Measurements from ENCODE around the gene TSPAN9.

DNA sequence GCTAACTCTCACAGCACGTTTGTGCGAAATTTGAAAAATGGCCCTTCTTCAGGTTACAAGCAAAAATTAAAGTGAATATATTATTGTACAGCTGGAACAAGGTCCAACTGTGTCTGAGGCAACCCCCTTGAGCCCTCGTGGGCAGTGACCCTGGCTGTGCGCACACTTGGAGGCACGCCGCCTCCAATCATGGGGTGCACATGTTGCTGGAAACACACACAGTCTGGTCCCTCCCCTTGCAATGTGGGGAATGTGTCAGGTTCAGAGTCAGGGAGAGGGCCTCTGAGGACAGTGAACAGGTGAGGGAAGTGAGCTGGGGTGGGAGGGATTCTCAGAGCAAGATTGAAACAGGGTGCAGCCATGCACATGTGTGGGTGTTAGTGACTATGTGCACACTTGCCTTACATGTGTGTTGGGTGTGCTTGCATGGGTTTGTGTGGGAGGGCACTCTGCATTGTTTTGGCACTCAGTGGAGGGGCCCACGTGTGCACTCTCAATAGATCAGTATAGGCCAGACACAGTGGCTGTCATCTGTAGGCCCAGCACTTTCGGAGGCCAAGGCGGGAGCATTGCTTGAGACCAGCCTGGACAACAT lies 9.6 kb downstream of the TSPAN9 start:
- TF ChIP-seq, protein P1, sequence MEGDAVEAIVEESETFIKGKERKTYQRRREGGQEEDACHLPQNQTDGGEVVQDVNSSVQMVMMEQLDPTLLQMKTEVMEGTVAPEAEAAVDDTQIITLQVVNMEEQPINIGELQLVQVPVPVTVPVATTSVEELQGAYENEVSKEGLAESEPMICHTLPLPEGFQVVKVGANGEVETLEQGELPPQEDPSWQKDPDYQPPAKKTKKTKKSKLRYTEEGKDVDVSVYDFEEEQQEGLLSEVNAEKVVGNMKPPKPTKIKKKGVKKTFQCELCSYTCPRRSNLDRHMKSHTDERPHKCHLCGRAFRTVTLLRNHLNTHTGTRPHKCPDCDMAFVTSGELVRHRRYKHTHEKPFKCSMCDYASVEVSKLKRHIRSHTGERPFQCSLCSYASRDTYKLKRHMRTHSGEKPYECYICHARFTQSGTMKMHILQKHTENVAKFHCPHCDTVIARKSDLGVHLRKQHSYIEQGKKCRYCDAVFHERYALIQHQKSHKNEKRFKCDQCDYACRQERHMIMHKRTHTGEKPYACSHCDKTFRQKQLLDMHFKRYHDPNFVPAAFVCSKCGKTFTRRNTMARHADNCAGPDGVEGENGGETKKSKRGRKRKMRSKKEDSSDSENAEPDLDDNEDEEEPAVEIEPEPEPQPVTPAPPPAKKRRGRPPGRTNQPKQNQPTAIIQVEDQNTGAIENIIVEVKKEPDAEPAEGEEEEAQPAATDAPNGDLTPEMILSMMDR (IDR thresholded peaks at IDR 0.05; ENCODE audit: low read depth, low read length, poor library complexity, severe bottlenecking): no peak
- TF ChIP-seq EZH2phosphoT487 (IDR thresholded peaks at IDR 0.05; ENCODE audit: borderline replicate concordance, low read length): no peak

Data from DOHH2 (cell line).